ENCODE data around the gene GFPT1.
"Not testable (repeated sequence)": the region's sequence is repeated elsewhere in the genome, so short reads cannot be mapped to it uniquely, and the experiment has no call there.

GFPT1 gene

GRCh38 chr2:69386789-69387734, at the start of gene GFPT1:
GFPT1 (minus strand) TSS chr2:69387227; CDS start chr2:69387071, 156 bp downstream.
- Histone ChIP-seq H3K36me3 (ENCODE audit: control insufficient read depth in 2 of 2, insufficient read depth in 2 of 2, low read length in 2 of 2) (no peaks in the 10 kb centered on the region), H3K4me1 (ENCODE audit: control insufficient read depth in 2 of 2, insufficient read depth in 2 of 2, low read length in 2 of 2) (peaks cover 16 to 36% of the 10 kb centered on the region in 2 donors), H3K9ac (ENCODE audit: low read depth in 1 of 2, low read length in 2 of 2) (peak within 1 kb of the TSS; percentile 88 to 93), H3K4me3 (ENCODE audit: low read length in 2 of 2) (peak within 1 kb of the TSS; percentile 78 to 90), H3K9me3 (ENCODE audit: control insufficient read depth in 2 of 2, low read length in 2 of 2) (no peaks in the 10 kb centered on the region), H3K27ac (ENCODE audit: low read depth in 2 of 2, low read length in 2 of 2) (peak within 1 kb of the TSS; percentile 95 to 96), H3K27me3 (ENCODE audit: control insufficient read depth in 2 of 2, insufficient read depth in 2 of 2, low read length in 2 of 2) (no peaks in the 10 kb centered on the region)

- Histone ChIP-seq H3K9ac (ENCODE audit: low read depth in 1 of 2, low read length in 2 of 2) (peak overlapping the region; percentile 98 to 99), H3K9me3 (ENCODE audit: control insufficient read depth in 2 of 2, low read length in 2 of 2) (no peaks in the 10 kb centered on the region), H3K27ac (ENCODE audit: low read depth in 2 of 2, low read length in 2 of 2) (peak overlapping the region; percentile 96 to 99), H3K27me3 (ENCODE audit: control insufficient read depth in 2 of 2, insufficient read depth in 2 of 2, low read length in 2 of 2) (no peaks in the 10 kb centered on the region), H3K4me1 (ENCODE audit: control insufficient read depth in 2 of 2, insufficient read depth in 2 of 2, low read length in 2 of 2) (peaks cover 16 to 22% of the 10 kb centered on the region in 2 donors), H3K4me3 (ENCODE audit: low read length in 2 of 2) (peak overlapping the region; percentile 88 to 92), H3K36me3 (ENCODE audit: control insufficient read depth in 2 of 2, insufficient read depth in 2 of 2, low read length in 2 of 2) (peaks cover 1 to 3% of the 10 kb centered on the region in 2 donors)
These were observed 49.5 kb upstream of the GFPT1 start for GRCh38 chr2:69436596-69436937.

GRCh38 chr2:69434753-69435152, 47.7 kb upstream of the GFPT1 start:
- no peak overlapping the region for H3K27ac ChIP-seq (ENCODE audit: low read depth in 2 of 2, low read length in 2 of 2)
- H3K9me3 ChIP-seq (ENCODE audit: control insufficient read depth in 2 of 2, low read length in 2 of 2): no peaks in the 10 kb centered on the region
- H3K9ac ChIP-seq (ENCODE audit: low read depth in 1 of 2, low read length in 2 of 2): no peak overlapping the region

GRCh38 chr2:69429491-69430183, 42.6 kb upstream of the GFPT1 start:
- no peaks in the 10 kb centered on the region for H3K27me3 ChIP-seq (ENCODE audit: control insufficient read depth in 2 of 2, insufficient read depth in 2 of 2, low read length in 2 of 2)
- no peak overlapping the region for H3K4me3 ChIP-seq (ENCODE audit: low read length in 2 of 2)
- no peak overlapping the region for H3K9ac ChIP-seq (ENCODE audit: low read depth in 1 of 2, low read length in 2 of 2)
- H3K36me3 ChIP-seq (ENCODE audit: control insufficient read depth in 2 of 2, insufficient read depth in 2 of 2, low read length in 2 of 2): peaks cover 20 to 22% of the 10 kb centered on the region in 2 donors
- no peak overlapping the region for H3K27ac ChIP-seq (ENCODE audit: low read depth in 2 of 2, low read length in 2 of 2)
- H3K9me3 ChIP-seq (ENCODE audit: control insufficient read depth in 2 of 2, low read length in 2 of 2): no peaks in the 10 kb centered on the region
- H3K4me1 ChIP-seq (ENCODE audit: control insufficient read depth in 2 of 2, insufficient read depth in 2 of 2, low read length in 2 of 2): peaks cover 0 to 2% of the 10 kb centered on the region in 2 donors

More at GRCh38 chr2:69434753-69435152, 47.7 kb upstream of the GFPT1 start:
- H3K27me3 ChIP-seq (ENCODE audit: control insufficient read depth in 2 of 2, insufficient read depth in 2 of 2, low read length in 2 of 2): no peaks in the 10 kb centered on the region
- no peak overlapping the region for H3K4me3 ChIP-seq (ENCODE audit: low read length in 2 of 2)
- peaks cover 14% of the 10 kb centered on the region in 2 donors for H3K36me3 ChIP-seq (ENCODE audit: control insufficient read depth in 2 of 2, insufficient read depth in 2 of 2, low read length in 2 of 2)
- peaks cover 16 to 22% of the 10 kb centered on the region in 2 donors for H3K4me1 ChIP-seq (ENCODE audit: control insufficient read depth in 2 of 2, insufficient read depth in 2 of 2, low read length in 2 of 2)

GRCh38 chr2:69428981-69429380, 42.0 kb upstream of the GFPT1 start:
- H3K9ac ChIP-seq (ENCODE audit: low read depth in 1 of 2, low read length in 2 of 2): no peak overlapping the region
- H3K4me1 ChIP-seq (ENCODE audit: control insufficient read depth in 2 of 2, insufficient read depth in 2 of 2, low read length in 2 of 2): no peaks in the 10 kb centered on the region
- H3K27me3 ChIP-seq (ENCODE audit: control insufficient read depth in 2 of 2, insufficient read depth in 2 of 2, low read length in 2 of 2): no peaks in the 10 kb centered on the region
- no peak overlapping the region for H3K27ac ChIP-seq (ENCODE audit: low read depth in 2 of 2, low read length in 2 of 2)
- no peaks in the 10 kb centered on the region for H3K9me3 ChIP-seq (ENCODE audit: control insufficient read depth in 2 of 2, low read length in 2 of 2)
- H3K4me3 ChIP-seq (ENCODE audit: low read length in 2 of 2): no peak overlapping the region
- H3K36me3 ChIP-seq (ENCODE audit: control insufficient read depth in 2 of 2, insufficient read depth in 2 of 2, low read length in 2 of 2): peaks cover 20 to 24% of the 10 kb centered on the region in 2 donors

GRCh38 chr2:69424419-69424818, 37.4 kb upstream of the GFPT1 start:
- Histone ChIP-seq H3K27me3 (ENCODE audit: control insufficient read depth in 2 of 2, insufficient read depth in 2 of 2, low read length in 2 of 2) (no peaks in the 10 kb centered on the region), H3K9me3 (ENCODE audit: control insufficient read depth in 2 of 2, low read length in 2 of 2) (no peaks in the 10 kb centered on the region), H3K4me1 (ENCODE audit: control insufficient read depth in 2 of 2, insufficient read depth in 2 of 2, low read length in 2 of 2) (no peaks in the 10 kb centered on the region), H3K9ac (ENCODE audit: low read depth in 1 of 2, low read length in 2 of 2) (no peak overlapping the region), H3K36me3 (ENCODE audit: control insufficient read depth in 2 of 2, insufficient read depth in 2 of 2, low read length in 2 of 2) (peaks cover 6 to 9% of the 10 kb centered on the region in 2 donors), H3K4me3 (ENCODE audit: low read length in 2 of 2) (no peak overlapping the region), H3K27ac (ENCODE audit: low read depth in 2 of 2, low read length in 2 of 2) (no peak overlapping the region)

- H3K9ac ChIP-seq (ENCODE audit: low read depth in 1 of 2, low read length in 2 of 2): no peak overlapping the region
- no peaks in the 10 kb centered on the region for H3K9me3 ChIP-seq (ENCODE audit: control insufficient read depth in 2 of 2, low read length in 2 of 2)
- no peak overlapping the region for H3K27ac ChIP-seq (ENCODE audit: low read depth in 2 of 2, low read length in 2 of 2)
- H3K36me3 ChIP-seq (ENCODE audit: control insufficient read depth in 2 of 2, insufficient read depth in 2 of 2, low read length in 2 of 2): peaks cover 6 to 10% of the 10 kb centered on the region in 2 donors
- no peak overlapping the region for H3K4me3 ChIP-seq (ENCODE audit: low read length in 2 of 2)
- H3K27me3 ChIP-seq (ENCODE audit: control insufficient read depth in 2 of 2, insufficient read depth in 2 of 2, low read length in 2 of 2): no peaks in the 10 kb centered on the region
- no peaks in the 10 kb centered on the region for H3K4me1 ChIP-seq (ENCODE audit: control insufficient read depth in 2 of 2, insufficient read depth in 2 of 2, low read length in 2 of 2)
These were observed 35.2 kb upstream of the GFPT1 start for GRCh38 chr2:69422198-69422597.

GRCh38 chr2:69419111-69419510, 32.1 kb upstream of the GFPT1 start:
- H3K9ac ChIP-seq (ENCODE audit: low read depth in 1 of 2, low read length in 2 of 2); H3K9me3 ChIP-seq (ENCODE audit: control insufficient read depth in 2 of 2, low read length in 2 of 2); H3K27ac ChIP-seq (ENCODE audit: low read depth in 2 of 2, low read length in 2 of 2); H3K4me1 ChIP-seq (ENCODE audit: control insufficient read depth in 2 of 2, insufficient read depth in 2 of 2, low read length in 2 of 2); H3K4me3 ChIP-seq (ENCODE audit: low read length in 2 of 2); H3K27me3 ChIP-seq (ENCODE audit: control insufficient read depth in 2 of 2, insufficient read depth in 2 of 2, low read length in 2 of 2): not testable (repeated sequence)
- peaks cover 8 to 13% of the 10 kb centered on the region in 2 donors for H3K36me3 ChIP-seq (ENCODE audit: control insufficient read depth in 2 of 2, insufficient read depth in 2 of 2, low read length in 2 of 2)

- Histone ChIP-seq H3K9me3 (ENCODE audit: control insufficient read depth in 2 of 2, low read length in 2 of 2) (no peaks in the 10 kb centered on the region), H3K4me1 (ENCODE audit: control insufficient read depth in 2 of 2, insufficient read depth in 2 of 2, low read length in 2 of 2) (no peaks in the 10 kb centered on the region), H3K4me3 (ENCODE audit: low read length in 2 of 2) (no peak overlapping the region), H3K9ac (ENCODE audit: low read depth in 1 of 2, low read length in 2 of 2) (no peak overlapping the region), H3K27me3 (ENCODE audit: control insufficient read depth in 2 of 2, insufficient read depth in 2 of 2, low read length in 2 of 2) (no peaks in the 10 kb centered on the region), H3K36me3 (ENCODE audit: control insufficient read depth in 2 of 2, insufficient read depth in 2 of 2, low read length in 2 of 2) (peaks cover 8 to 20% of the 10 kb centered on the region in 2 donors), H3K27ac (ENCODE audit: low read depth in 2 of 2, low read length in 2 of 2) (no peak overlapping the region)
These were observed 29.1 kb upstream of the GFPT1 start for GRCh38 chr2:69416147-69416546.

- Histone ChIP-seq H3K4me3 (ENCODE audit: low read length in 2 of 2) (no peak overlapping the region), H3K27ac (ENCODE audit: low read depth in 2 of 2, low read length in 2 of 2) (no peak overlapping the region), H3K36me3 (ENCODE audit: control insufficient read depth in 2 of 2, insufficient read depth in 2 of 2, low read length in 2 of 2) (peaks cover 3 to 23% of the 10 kb centered on the region in 2 donors), H3K27me3 (ENCODE audit: control insufficient read depth in 2 of 2, insufficient read depth in 2 of 2, low read length in 2 of 2) (no peaks in the 10 kb centered on the region), H3K9me3 (ENCODE audit: control insufficient read depth in 2 of 2, low read length in 2 of 2) (no peaks in the 10 kb centered on the region), H3K9ac (ENCODE audit: low read depth in 1 of 2, low read length in 2 of 2) (no peak overlapping the region), H3K4me1 (ENCODE audit: control insufficient read depth in 2 of 2, insufficient read depth in 2 of 2, low read length in 2 of 2) (no peaks in the 10 kb centered on the region)
These were observed 24.1 kb upstream of the GFPT1 start for GRCh38 chr2:69411120-69411519.

All from mucosa of rectum (tissue), 2 donors.